AG04450 (cell line): ENCODE measurements around the gene HSD17B1. TPM values are rescaled to one million over a fixed set of nuclear protein-coding genes. Genes with fewer than 3 reads are reported as not detected.

Experiments used
- CTCF ChIA-PET: fragments of 300-600, 350-600 bp; formaldehyde crosslinking; extraction: SDS; loops from one replicate; lab custom pipeline; 2022; ENCODE audit warnings: antibody characterized with exemption, inconsistent platforms; lab: Charles Lee
- POLR2A ChIA-PET: fragments of 350-600 bp; formaldehyde crosslinking; extraction: SDS; loops from one replicate; lab custom pipeline; 2021; ENCODE audit warnings: antibody characterized with exemption, inconsistent platforms; lab: Yijun Ruan, JAX
- DNase-seq: peaks from one replicate; pipeline ENCODE4 v3.0.0-alpha.2; 2011; ENCODE audit warnings: low read depth, low spot score
- H3K27ac ChIP-seq: one replicate; pipeline ENCODE4 v1.5.1; 2012; ENCODE audit warnings: low read depth, low read length, control low read depth
- H3K27me3 ChIP-seq: one replicate; pipeline ENCODE4 v1.6.0; 2012; ENCODE audit warnings: low read length; ENCODE audit not compliant: control insufficient read depth, insufficient read depth
- H3K4me3 ChIP-seq: 2 replicates; pipeline ENCODE4 v1.5.1; 2011; ENCODE audit warnings: mild to moderate bottlenecking, low read depth, low read length, control low read depth
- H3K9me3 ChIP-seq: 2 replicates; pipeline ENCODE4 v1.5.1; 2012; ENCODE audit warnings: low read length; ENCODE audit not compliant: control insufficient read depth, insufficient read depth
- polyA plus RNA-seq: library from polyadenylated mRNA; depleted of rRNA; stranded (reverse); fragments of >200 nt; gene quantifications from 2 replicates; pipeline ENCODE4 v1.2.3, GENCODE V29; 2011; rRNA removed
- TF ChIP-seq, protein P1 (sequence below): IDR thresholded peaks from 2 replicates; pipeline ENCODE4 v1.5.1; 2011; ENCODE audit warnings: low read depth, low read length, control low read depth, inconsistent platforms

HSD17B1 gene
- polyA plus RNA-seq, 1 experiment, result 0.87 TPM

DNA sequence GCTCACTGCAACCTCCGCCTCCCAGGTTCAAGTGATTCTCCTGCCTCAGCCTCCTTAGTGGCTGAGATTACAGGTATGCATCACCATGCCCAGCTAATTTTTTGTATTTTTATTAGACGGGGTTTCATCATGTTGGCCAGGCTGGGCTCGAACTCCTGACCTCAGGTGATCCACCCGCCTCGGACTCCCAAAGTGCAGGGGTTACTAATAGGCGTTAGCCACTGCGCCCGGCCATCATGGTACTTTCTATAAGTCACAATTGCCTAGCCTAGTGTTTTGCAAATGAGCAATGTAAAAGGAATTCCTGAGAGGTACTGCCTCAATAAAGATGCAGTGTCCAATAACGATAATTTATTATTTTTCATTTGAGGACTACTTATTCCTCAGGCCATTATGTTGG is 38.7 kb downstream of the HSD17B1 start:
- Histone ChIP-seq H3K27ac (no peak overlapping the region), H3K27me3 (no peaks in the 10 kb centered on the region), H3K9me3 (no peaks in the 10 kb centered on the region), H3K4me3 (no peak overlapping the region)
- TF ChIP-seq, protein P1, sequence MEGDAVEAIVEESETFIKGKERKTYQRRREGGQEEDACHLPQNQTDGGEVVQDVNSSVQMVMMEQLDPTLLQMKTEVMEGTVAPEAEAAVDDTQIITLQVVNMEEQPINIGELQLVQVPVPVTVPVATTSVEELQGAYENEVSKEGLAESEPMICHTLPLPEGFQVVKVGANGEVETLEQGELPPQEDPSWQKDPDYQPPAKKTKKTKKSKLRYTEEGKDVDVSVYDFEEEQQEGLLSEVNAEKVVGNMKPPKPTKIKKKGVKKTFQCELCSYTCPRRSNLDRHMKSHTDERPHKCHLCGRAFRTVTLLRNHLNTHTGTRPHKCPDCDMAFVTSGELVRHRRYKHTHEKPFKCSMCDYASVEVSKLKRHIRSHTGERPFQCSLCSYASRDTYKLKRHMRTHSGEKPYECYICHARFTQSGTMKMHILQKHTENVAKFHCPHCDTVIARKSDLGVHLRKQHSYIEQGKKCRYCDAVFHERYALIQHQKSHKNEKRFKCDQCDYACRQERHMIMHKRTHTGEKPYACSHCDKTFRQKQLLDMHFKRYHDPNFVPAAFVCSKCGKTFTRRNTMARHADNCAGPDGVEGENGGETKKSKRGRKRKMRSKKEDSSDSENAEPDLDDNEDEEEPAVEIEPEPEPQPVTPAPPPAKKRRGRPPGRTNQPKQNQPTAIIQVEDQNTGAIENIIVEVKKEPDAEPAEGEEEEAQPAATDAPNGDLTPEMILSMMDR, result no peak
- DNase-seq, result no peak
- POLR2A ChIA-PET, result interaction anchor here (0.6 kb wide), 1 partner anchor 13 kb away, joined by 3 read pairs; no protein-coding TSS in a partner anchor
- CTCF ChIA-PET, result interaction anchor here (2.6 kb wide), 1 partner anchor 13 kb away, joined by 11 read pairs; the partner anchor contains the start of gene PSMC3IP

DNA sequence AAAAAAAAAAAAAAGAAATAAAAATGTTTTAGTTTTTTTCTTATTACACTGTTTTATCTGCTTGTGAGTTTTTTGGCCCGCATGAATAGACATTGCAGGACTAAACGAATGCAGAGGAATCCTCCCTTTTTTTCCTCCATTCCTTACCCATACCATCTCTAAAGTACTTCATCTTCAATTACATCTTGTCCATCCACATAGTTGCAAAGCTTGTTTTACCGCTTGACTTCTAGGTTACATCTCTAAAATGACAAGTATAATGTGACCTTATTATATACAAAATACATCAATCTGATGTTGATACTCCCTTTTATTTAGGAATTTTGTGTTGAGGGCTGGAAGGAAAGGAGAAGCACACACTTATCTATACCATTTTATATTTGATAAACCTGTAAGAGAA is 43.7 kb downstream of the HSD17B1 start:
- Histone ChIP-seq H3K4me3 (no peak overlapping the region), H3K9me3 (no peaks in the 10 kb centered on the region), H3K27me3 (no peaks in the 10 kb centered on the region), H3K27ac (no peak overlapping the region)
- DNase-seq, result no peak
- ChIA-PET POLR2A (interaction anchor here (0.7 kb wide), 1 partner anchor 25 kb away, joined by 5 read pairs; no protein-coding TSS in a partner anchor), CTCF (no interaction called here)
- TF ChIP-seq, protein P1, result no peak

DNA sequence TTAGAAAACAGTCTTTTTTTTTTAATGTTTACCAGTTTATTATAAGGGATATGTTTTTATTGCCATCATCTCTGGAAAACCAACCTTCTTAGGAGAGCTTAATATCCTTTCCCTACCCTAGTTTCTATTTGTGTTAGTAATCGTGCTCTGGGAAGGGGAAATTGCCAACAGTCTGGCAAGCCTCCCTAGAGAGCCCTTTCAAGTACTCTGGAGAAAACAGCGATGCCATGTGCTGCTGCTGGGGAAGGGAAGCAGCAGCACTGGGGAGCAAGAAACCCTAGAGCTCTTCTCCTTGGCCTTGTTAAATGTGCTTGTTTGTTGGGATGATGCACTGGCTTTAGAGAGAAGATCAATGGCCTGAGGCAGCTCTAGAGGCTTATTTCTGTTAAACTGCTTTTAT is 46.2 kb downstream of the HSD17B1 start:
- H3K27ac ChIP-seq, result no peak overlapping the region
- DNase-seq, result no peak
- POLR2A ChIA-PET, result interaction anchor here (0.6 kb wide), 1 partner anchor 70 kb away, joined by 6 read pairs; no protein-coding TSS in a partner anchor
- TF ChIP-seq, protein P1, result no peak
- CTCF ChIA-PET, result interaction anchor here (3.2 kb wide), 1 partner anchor 20 kb away, joined by 10 read pairs; no protein-coding TSS in a partner anchor
- no peaks in the 10 kb centered on the region for H3K9me3 ChIP-seq
- H3K27me3 ChIP-seq, result no peaks in the 10 kb centered on the region
- H3K4me3 ChIP-seq, result no peak overlapping the region

DNA sequence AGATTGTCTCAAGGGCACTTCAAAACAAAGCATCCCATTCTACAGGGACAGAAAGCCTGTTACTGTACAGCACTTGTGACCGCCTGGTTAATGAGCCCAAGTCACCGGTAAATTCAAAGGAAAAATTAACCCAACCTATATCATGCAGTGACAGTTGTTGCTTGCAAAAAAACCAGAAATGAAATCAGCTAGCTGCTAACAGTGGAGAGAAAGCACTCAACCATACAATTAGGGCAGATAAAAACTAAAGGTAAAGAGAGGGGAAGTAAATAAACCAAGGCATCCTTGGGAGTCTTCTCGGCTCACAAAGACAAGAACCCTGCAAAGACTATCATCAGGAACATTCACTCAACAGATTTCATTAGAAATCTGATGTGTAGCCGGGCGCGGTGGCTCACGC is 50.6 kb downstream of the HSD17B1 start:
- CTCF ChIA-PET, result no interaction called here
- Histone ChIP-seq H3K9me3 (no peaks in the 10 kb centered on the region), H3K27me3 (no peaks in the 10 kb centered on the region), H3K4me3 (no peak overlapping the region), H3K27ac (no peak overlapping the region)
- TF ChIP-seq, protein P1, result no peak
- DNase-seq, result no peak
- POLR2A ChIA-PET, result no interaction called here

Other genes starting within 250 kb of the HSD17B1 start
- gene STAT3, start 164.5 kb upstream of the HSD17B1 start, polyA plus RNA-seq, result 77.1 and 83.4 TPM in 2 replicates
- gene CAVIN1, start 129.7 kb upstream of the HSD17B1 start, polyA plus RNA-seq, result 326 and 390 TPM in 2 replicates
- gene ATP6V0A1, start 94.0 kb upstream of the HSD17B1 start, polyA plus RNA-seq, result 22.3 and 30.8 TPM in 2 replicates
- 11.9 and 17.2 TPM in 2 replicates for gene NAGLU, start 16.7 kb upstream of the HSD17B1 start, polyA plus RNA-seq
- gene COASY, start 9.2 kb downstream of the HSD17B1 start, polyA plus RNA-seq, result 29.4 and 36.8 TPM in 2 replicates
- 35.4 and 38.2 TPM in 2 replicates for gene MLX, start 14.2 kb downstream of the HSD17B1 start, polyA plus RNA-seq
- 3.0 and 5.1 TPM in 2 replicates for gene PSMC3IP, start 24.8 kb downstream of the HSD17B1 start, polyA plus RNA-seq
- gene RETREG3, start 56.5 kb downstream of the HSD17B1 start, polyA plus RNA-seq, result 27.5 and 32.7 TPM in 2 replicates
- 28.4 and 36.3 TPM in 2 replicates for gene TUBG1, start 56.8 kb downstream of the HSD17B1 start, polyA plus RNA-seq
- 7.8 and 9.9 TPM in 2 replicates for gene TUBG2, start 106.4 kb downstream of the HSD17B1 start, polyA plus RNA-seq
- 3.6 and 4.3 TPM in 2 replicates for gene PLEKHH3, start 124.1 kb downstream of the HSD17B1 start, polyA plus RNA-seq
- gene CCR10, start 128.9 kb downstream of the HSD17B1 start, polyA plus RNA-seq, result 0.45 and 0.76 TPM in 2 replicates
- 53.7 and 62.9 TPM in 2 replicates for gene CNTNAP1, start 129.6 kb downstream of the HSD17B1 start, polyA plus RNA-seq
- gene EZH1, start 192.1 kb downstream of the HSD17B1 start, polyA plus RNA-seq, result 18.8 and 26.3 TPM in 2 replicates
- 1.4 and 1.7 TPM in 2 replicates for gene RAMP2, start 208.3 kb downstream of the HSD17B1 start, polyA plus RNA-seq
- 94.0 and 107 TPM in 2 replicates for gene VPS25, start 220.5 kb downstream of the HSD17B1 start, polyA plus RNA-seq
- 2.3 and 2.7 TPM in 2 replicates for gene WNK4, start 227.7 kb downstream of the HSD17B1 start, polyA plus RNA-seq
- gene COA3, start 245.8 kb downstream of the HSD17B1 start, polyA plus RNA-seq, result 86.7 and 96.3 TPM in 2 replicates
- gene CNTD1, start 245.9 kb downstream of the HSD17B1 start, polyA plus RNA-seq, result 0.09 and 0.14 TPM in 2 replicates